GM19351 (cell line): Measurements from ENCODE around the gene LMF2.

Experiments
- ATAC-seq: cut with Tn5 transposase; IDR thresholded peaks from one replicate; pipeline ENCODE4 v1.9.1; 2021; ENCODE audit warnings: mild to moderate bottlenecking, moderate library complexity; ENCODE audit not compliant: unreplicated experiment

LMF2 gene

DNA sequence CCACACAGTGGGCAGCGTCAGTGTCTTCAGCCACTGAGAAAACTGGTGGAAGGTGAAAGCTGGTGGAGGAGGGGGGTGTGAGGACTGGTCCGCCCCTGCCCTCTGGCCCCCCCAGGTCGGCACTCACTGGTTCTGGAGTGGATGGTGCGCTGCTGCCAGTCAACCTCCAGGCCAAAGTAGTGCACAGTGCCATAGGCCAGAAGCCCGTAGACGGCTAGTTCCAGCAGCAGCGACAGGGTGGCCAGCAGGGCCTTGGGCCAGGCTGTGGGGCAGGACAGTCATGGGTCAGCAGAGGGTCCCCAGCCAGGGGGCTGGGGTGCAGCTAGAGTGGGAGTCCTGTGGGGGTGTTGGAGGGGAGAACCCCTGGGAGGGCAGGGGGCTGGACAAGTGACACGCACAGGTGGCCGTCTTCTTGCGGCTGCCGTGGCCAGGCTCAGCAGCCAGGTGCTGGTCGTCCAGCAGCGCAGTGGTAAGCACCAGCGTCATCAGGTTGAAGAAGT is 2.2 kb downstream of the LMF2 start:
- no peak for ATAC-seq

- no peak for ATAC-seq
Measured at GRCh38 chr22:50504369-50505211, 2.9 kb downstream of the LMF2 start.

DNA sequence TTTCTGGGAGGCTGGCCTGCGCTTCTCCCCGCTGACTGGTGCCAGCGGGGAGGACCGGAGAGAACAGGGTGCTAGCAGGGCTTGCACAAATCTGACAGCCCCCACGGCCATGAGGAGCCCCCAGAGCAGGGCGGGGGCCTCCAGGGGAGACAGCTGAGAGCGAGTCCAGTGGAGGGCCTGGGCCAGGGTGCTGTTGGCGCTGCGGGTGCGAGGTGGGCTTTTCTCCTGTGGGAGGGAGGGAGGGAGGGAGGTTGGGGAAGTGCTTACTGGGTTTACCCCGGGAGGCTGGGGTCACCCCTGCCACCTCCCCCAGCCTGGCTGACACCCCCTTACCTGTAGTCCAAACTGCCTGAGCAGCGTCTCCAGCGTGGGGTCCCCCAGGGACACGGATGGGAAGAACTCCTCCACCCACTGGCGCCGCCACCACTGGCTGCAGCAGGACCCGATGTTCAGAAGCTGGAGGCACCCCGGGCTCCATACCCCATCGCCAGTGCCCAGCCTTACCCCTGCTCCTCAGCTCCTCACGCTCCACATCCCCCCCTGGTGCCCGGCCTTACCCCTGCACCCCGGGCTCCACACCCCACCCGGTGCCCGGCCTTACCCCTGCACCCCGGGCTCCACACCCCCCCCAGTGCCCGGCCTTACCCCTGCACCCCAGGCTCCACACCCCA is 3.9 kb downstream of the LMF2 start:
- ATAC-seq = no peak

DNA sequence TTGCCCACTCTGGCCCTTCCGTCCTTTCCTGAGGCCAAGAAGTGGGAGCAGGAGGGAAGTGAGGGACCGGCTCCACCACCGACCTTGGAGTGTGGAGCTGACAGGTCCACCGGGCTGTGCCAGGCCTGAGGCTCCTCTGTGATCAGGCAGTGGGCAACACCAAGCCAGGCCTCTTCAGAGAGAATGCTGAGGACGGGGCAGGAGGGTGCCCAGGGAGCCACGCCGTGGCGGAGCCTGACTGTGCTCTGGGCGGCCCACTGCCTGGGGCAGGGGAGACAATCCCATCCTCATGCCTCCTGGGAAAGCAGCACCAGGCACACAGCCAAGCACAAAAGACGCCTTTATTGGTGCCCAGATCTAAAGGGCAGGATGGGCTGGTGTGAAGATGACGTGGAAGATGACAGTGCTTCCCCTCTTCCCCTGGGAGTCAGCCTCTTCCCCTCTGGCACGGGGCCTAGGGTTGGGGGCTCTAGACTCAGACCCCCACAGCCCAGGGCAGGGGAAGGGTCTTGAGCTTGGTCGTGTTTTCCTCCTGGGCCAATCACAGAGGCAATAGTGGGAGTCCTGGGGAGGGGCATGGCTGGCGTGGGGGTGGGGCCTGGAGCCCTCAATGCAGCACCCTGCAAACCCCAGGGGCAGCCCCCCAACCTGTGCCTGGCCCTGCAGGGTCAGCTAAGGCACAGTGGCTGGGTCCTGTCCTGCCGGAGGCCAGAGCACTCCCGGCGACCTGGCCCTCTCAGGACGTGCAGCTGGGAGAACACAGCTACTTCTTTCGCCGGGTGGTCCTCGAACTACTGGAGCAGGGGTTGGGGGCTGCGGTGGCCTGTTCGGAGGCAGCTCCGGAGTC is 4.7 kb downstream of the LMF2 start:
- ATAC-seq = no peak

DNA sequence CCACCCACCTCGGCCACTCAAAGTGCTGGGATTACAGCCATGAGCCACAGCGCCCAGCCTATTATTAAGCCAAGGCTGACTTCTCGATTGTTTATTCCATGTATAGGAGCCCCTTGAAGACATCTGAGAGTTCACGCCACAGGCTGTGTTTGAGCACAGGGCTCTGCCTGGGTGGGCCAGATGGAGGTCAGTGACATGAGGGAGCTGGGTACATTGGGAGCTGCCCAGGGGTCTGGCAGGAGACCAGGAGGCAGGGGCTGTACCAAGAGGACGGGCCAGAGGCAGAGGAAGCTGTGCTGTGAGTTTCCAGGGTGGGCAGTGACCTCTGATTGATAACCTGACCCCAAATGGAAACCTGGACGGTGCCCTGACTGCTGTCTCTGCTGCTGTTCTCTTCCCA is 5.4 kb downstream of the LMF2 start:
- ATAC-seq = no peak

DNA sequence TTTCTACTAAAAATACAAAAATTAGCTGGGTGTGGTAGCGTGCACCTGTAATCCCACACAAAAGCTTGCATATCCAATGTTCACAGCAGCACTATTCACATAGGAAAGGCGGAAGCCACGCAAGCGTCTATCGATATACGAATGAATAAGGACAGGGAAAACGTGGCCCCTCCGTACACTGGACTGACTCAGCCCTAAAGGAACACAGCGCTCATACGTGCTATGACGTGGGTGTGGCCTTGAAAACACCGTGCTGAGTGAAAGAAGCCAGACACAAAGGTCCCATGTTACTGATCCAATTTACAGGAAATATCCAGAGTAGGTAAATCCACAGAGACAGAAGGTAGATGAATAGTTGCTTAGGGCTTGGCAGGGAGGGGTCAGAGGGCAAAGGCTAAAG is 7.0 kb downstream of the LMF2 start:
- no peak for ATAC-seq

GRCh38 chr22:50498322-50498890 is 9.1 kb downstream of the LMF2 start:
- ATAC-seq = no peak

- no peak for ATAC-seq
Measured at GRCh38 chr22:50497093-50497492, 10.4 kb downstream of the LMF2 start.

DNA sequence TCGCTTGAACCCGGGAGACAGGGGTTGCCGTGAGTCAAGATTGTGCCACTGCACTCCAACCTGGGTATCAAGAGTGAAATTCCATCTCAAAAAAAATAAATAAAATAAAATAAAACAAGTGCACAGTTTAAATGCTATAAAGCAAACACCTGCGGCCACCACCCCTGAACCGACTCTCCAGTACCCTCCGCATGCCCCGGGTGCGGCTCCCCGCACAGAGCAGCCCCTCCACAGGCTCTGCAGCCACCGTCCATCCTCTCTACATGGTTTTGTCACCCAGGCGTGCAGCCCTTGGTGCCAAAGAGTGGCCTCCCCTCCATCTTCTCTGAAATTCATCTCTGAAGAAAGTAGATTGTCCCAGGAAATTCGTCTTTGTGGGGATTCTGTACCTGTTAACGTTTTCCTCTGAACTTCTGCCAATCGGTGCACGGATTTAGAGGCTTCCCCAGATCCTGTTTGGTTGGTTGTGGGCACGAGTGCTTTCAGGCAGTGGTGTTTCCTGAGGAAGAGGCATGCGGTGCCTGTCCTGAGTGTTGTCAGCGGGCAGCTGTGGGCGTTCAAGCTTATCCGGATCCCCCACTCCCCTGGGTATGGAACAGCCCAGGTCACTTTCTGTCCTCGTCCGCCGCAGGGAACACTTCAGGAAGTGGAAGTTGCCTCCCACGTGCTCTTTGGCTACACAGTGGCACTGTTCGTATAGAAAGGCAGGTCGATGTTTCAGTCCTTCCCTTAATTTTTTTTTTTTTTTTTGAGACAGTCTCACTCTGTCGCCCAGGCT is 16.8 kb downstream of the LMF2 start:
- no peak for ATAC-seq

- ATAC-seq = no peak
Measured at GRCh38 chr22:50489363-50490243, 17.9 kb downstream of the LMF2 start.

GRCh38 chr22:50488886-50489285 is 18.6 kb downstream of the LMF2 start:
- ATAC-seq = no peak

DNA sequence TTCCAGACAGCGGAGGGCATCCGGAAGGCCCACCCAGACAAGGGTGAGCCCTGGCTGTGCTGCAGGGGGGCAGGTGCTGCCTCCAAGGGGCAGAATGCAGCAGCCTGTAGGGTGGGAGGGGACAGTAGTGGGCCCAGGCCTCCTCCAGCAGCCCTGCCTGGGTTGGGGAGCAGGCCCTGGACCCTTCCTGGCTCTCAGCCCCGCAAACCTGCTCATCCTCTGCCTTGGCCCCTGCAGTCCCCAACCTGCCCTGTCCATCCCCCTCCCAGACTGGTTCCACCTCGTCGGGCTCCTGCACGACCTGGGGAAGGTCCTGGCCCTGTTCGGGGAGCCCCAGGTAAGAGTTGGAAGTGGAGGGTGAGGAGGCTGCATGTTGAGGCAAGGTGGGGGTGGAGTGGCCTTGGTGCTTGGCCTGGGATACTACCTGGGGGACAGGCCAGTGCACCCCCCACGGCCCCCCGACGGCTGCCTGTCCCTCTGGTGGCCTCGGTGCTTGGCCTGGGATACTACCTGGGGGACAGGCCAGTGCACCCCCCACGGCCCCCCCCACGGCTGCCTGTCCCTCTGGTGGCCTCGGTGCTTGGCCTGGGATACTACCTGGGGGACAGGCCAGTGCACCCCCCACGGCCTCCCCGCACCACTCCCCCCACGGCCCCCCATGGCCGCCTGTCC is 19.4 kb downstream of the LMF2 start:
- ATAC-seq = no peak

GRCh38 chr22:50487290-50488005 is 20.1 kb downstream of the LMF2 start:
- ATAC-seq = no peak

GRCh38 chr22:50486561-50487289 is 20.8 kb downstream of the LMF2 start, which contains the start of gene MIOX:
TSS of gene MIOX (plus strand) at chr22:50486859. CDS start at chr22:50486898, 39 bp downstream.
- ATAC-seq = no peak

DNA sequence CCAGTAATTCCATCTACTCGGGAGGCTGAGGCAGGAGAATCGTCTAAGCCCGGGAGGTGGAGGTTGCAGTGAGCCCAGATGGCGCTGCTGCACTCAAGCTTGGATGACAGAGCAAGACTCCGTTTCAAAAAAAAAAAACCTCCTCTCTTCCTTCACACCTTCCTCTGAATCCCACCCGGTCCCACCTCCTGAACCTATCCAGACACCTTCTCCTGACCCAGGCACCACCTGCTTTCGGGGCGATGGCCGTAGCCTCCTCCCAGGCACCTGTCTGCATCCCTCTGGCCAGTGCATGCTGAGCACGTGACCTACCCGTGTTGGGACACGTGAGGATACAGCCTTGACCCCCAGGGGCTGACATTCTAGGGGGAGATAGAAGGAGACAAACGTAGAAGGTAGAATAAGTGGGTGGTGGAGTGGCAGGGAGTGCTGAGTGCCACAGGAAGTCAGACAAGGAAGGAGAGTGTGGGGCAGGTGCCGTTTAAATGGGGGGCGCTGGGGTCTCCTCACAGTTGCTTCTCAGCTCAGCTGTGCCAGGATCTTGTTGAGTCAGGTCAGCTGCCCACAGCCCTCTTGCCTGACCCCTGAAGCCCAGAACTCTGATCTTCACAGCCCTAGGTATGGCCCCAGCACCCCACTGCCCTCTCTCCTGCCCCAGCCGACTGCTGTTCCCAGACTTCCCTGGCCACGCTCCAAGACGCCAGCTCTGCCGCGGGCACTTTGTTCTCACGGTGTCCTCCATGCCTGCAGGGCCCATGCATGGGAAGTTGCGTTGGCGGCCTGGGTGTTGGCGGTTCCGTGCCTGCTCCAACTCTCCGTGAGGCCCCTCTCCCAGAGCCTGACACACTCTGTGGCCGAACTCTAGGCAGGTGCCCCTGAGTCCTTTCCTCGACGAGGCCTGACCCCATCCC is 22.0 kb downstream of the LMF2 start:
- ATAC-seq = no peak
